ENCODE data around the gene ZNF280D.
"Not testable (repeated sequence)": the region's sequence is repeated elsewhere in the genome, so short reads cannot be mapped to it uniquely, and the experiment has no call there.

Gene ZNF280D, protein sequence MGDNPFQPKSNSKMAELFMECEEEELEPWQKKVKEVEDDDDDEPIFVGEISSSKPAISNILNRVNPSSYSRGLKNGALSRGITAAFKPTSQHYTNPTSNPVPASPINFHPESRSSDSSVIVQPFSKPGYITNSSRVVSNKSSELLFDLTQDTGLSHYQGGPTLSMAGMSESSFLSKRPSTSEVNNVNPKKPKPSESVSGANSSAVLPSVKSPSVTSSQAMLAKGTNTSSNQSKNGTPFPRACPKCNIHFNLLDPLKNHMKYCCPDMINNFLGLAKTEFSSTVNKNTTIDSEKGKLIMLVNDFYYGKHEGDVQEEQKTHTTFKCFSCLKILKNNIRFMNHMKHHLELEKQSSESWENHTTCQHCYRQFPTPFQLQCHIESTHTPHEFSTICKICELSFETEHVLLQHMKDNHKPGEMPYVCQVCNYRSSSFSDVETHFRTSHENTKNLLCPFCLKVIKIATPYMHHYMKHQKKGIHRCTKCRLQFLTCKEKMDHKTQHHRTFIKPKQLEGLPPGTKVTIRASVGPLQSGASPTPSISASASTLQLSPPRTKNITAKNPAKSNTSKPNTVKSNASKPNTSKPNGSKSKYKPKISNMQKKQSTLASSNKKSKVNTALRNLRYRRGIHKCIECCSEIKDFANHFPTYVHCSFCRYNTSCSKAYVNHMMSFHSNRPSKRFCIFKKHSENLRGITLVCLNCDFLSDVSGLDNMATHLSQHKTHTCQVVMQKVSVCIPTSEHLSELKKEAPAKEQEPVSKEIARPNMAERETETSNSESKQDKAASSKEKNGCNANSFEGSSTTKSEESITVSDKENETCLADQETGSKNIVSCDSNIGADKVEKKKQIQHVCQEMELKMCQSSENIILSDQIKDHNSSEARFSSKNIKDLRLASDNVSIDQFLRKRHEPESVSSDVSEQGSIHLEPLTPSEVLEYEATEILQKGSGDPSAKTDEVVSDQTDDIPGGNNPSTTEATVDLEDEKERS

DNA sequence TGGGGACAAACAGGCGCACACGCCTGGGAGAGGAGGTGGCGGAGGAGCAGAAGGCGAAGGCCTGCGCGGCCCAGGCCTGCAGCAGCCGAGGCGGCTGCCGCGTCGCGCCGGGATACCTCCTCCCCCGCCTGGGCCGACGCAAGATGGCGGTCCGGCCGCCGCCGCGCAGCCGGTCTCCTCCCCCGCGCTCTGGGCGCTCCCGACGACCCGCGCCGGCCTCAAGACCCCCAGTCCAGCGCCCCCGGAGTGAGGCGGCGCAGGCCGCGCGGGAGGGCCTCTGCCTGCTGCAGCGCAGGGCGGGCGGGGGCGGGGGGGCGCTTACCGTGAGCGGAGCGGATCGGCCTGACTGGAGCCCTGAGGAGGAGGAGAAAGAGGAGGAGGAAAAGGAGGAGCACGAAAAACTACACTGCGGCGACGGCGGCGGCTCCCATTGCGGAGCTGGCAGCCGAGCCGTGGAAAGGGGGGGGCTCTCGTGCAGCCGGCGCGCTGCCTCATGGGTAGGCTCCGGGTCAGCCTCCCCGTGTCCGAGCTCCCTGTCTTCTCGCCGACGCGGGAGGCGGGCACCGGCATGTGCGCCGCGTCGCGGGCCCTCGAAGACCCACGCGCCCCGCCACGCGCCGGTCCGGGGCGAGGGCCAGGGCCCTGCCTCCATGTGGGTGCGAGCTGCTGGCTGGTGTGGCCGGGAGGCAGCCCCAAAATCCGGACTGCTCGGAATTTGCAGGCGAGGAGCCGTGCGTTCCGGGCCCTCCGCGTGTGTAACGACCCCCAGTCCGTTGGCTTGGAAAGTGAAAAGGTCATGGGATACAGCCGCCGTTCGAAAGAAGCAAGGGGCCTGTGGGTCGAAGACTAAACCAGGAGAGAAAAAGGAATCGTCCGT is at the start of gene ZNF280D:
TSS of gene ZNF280D (minus strand) at position 374 of the 877 bp plus-strand sequence. CDS start 26,400 bp downstream, outside the sequence.
- peak; percentile 85 for DNase-seq

DNA sequence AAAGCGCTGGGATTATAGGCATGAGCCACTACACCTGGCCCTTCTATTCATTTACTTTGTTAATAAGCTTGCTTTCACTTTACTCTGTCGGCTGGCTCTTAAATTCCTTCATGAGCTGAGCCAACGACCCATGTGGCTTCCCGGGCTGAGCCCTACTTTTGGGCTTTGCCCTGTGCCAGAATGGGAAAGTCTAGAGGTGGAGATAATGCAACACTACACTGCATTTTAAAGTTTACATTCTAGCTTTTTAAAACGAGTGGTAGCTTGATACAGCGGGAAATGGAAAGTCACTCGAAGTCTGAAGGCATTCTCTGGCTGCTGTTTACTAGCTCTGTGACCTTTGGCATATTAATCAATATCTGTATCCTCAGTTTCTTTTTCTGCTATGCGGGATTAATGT is 49.0 kb upstream of the ZNF280D start:
- DNase-seq = no peak

DNA sequence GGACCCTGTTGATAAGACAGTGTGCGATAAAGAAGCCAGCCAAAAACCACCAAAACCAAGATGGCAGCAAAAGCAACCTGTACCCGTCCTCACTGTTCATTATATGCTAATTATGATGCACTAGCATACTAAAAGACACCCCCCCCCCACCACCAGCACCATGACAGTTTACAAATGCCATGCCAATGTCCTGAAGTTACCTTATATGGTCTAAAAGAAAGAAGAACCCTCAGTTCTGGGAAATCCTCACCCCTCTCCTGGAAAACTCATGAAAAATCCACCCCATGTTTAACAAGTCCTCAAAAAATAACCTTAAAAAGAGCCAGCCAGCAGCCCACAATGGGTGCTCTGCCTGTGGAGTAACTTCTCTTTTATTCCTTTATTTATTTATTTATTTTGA is 48.4 kb upstream of the ZNF280D start:
- DNase-seq = no peak

DNA sequence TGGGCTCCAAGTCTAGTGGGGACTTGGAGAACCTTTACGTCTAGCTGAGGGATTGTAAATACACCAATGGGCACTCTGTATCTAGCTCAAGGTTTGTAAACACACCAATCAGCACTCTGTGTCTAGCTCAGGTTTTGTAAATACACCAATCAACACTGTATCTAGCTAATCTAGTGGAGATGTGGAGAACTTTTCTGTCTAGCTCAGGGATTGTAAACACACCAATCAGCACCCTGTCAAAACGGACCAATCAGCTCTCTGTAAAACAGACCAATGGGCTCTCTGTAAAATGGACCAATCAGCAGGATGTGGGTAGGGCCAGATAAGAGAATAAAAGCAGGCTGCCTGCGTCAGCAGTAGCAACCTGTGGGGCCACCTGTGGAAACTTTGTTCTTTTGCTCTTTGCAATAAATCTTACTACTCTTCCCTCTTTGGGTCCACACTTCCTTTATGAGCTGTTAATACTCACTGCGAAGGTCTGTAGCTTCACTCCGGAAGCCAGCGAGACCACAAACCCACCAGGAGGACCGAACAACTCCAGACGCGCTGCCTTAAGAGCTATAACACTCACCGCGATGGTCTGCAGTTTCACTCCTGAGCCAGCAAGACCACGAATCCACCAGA is 46.9 kb upstream of the ZNF280D start:
- not testable (repeated sequence) for DNase-seq

DNA sequence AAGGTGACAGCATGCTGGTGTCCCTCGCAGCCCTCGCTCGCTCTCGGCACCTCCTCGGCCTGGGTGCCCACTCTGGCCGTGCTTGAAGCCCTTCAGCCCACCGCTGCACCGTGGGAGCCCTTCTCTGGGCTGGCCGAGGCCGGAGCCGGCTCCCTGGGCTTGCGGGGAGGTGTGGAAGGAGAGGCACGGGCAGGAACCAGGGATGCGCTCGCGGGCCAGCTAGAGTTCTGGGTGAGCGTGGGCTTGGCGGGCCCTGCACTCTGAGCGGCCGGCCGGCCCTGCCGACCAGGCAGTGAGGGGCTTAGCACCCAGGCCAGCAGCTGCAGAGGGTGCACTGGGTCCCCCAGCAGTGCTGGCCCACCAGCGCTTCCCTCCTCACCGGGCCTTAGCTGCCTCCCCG is 46.1 kb upstream of the ZNF280D start:
- DNase-seq = not testable (repeated sequence)

DNA sequence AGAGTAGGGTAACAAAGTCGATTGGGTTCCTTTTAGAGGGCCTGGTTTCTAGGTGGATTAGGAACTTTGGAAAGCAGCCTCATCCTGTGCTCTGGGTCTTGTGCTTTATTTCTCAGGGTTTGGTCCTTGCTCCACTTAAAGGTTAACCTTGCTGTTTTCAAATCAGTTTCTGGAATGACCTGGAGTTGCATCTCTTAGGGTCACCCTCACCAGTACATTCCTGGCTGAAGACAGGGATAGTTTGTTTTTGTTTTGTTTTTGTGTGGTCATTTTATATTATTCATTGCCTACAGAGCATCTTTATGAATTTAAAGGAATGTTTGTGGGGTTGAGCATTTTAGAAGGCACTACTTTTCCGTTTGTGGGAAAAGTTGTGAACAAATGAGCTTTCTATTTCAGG is 45.5 kb upstream of the ZNF280D start:
- no peak for DNase-seq

DNA sequence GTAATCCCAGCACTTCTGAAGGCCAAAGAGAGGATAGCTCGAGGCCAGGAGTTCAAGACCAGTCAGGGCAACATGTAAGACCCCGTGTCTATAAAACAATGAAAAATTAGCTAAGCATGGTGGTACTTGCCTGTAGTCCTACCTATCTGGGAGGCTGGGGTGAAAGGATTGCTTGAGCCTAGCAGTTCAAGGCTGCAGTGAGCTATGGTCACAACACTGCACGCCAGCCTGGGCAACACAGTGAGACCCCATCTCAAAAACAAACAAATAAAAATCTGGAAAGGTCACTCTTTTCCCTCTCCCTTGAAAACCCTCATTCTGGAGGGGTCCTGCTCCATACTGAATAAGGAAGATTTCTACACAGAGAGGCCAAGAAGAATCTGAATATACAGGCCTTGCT is 43.5 kb upstream of the ZNF280D start:
- no peak for DNase-seq

DNA sequence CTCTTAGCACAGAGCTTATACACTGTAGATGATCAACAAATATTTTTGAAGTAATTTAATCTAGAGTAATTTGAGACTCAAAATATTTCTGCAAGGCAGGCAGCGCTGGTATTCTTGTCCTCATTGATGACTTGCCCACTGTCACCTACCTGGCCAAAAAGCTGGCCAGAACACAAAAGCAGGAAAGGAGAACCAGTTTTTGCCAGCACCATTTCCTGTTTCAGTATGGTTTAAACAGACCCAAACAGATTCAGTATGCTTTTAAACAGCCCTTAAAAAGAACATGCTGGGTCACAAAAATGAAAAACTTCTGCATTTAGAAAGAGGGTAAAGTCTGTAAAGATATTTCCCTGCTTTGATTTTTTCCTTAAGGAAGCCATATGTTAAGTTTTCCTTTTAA is 42.3 kb upstream of the ZNF280D start:
- DNase-seq = no peak

DNA sequence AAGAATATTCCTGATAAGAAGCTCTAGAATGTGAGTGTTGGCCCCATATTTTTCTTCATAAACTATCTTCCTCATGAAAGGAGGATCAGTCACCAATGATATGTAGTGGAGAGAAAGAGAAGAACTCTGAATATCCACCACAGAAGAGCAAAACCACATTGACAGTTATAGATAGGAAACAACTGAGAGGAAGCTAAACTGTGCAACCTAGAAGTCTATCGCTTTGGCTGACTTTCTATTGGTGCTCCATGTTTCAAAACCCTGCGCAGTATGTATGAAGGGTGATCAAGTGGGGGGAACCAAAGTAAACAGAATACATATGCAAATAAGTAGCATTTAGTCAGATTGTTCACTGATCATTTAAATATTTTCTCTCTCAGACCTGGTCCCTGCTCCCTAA is 41.0 kb upstream of the ZNF280D start:
- no peak for DNase-seq

DNA sequence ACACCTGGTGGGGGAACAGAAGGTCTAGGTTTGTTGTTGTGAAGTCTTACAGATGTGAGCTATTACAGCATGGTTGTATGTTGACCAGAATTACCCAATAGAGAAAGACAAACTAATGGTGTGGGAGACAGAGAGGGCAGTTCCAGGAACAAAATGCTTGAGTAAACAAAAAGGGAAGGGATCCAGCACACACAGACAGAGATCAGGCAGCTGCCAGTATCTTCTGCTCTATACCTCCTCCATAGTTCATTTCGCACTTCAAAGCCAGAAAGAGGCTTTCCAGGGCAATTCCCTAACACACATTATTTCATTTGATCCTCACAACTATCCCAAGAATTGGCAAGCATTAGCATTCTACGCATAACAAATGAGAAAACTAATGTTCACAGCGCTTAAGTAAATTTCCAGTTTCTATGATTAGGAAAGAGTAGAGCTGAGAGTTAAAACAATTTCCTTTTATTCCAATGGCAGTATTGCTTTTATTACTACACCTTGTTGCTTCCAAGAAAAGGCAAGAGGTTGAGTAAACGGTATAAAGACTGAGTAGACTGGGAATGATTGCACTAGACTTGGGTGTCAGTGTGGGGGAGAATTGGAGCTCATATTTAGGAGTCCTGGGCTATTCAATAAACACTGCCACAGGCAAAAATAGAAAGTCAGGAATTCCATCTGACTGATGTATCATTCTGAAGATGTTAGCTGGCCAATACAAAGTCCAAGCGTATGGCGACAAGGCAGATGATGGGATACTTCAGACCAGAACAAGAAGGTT is 39.7 kb upstream of the ZNF280D start:
- peak; percentile 11 for DNase-seq

DNA sequence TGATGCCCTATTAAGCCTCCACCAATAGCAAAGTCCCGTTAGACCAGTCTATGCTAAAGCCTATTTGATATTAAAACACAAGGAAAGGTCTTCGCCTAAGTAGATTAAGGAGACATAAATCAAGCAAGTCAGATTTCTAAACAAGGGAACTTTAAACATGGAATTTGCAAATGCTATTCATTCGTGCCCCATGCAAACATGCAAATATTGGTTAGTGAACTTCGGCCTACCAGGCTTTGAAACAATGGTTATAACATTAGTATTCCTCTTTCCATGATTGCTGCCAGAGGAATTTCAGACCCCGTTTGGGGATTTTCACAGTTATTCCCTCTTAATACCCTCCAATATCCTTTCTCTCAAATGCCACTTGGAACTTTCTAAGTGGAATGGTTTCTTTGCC is 36.9 kb upstream of the ZNF280D start:
- DNase-seq = peak; percentile 88

DNA sequence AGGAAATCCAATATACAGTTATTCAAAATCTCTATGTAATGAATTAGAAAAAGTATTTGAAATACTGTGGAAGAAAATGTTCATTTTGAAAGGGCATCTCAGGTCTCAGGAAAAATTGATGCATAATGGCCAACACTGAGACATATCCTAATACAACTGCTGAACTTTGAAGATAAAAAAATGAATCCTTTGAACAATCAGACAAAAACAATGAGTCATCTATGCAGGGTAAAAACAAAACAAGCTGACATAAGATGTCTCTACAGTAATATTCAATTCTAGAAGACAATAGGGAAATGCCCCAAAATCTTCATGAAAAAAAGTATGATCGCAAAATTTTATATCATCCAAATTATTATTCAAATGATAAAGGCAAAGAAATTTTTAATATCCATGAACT is 34.0 kb upstream of the ZNF280D start:
- no peak for DNase-seq

DNA sequence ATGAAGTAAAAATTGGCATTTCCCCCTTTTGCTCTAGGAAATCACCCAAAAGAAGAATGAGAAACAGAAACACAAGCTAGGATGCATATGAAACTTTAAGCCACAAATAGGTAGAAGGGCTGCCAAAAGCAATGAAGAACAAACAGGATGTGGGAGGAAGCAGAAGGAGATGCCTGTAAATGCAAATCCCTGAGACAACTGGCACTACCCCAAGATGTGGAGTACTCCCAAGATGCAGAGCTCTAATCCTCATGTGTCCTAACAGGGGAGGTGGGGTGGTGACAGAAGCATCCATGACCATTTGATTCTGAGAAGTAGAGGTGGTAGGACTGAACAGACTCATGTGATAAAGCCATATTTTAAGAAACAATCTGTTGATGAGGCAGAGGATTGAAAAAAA is 31.9 kb upstream of the ZNF280D start:
- no peak for DNase-seq

DNA sequence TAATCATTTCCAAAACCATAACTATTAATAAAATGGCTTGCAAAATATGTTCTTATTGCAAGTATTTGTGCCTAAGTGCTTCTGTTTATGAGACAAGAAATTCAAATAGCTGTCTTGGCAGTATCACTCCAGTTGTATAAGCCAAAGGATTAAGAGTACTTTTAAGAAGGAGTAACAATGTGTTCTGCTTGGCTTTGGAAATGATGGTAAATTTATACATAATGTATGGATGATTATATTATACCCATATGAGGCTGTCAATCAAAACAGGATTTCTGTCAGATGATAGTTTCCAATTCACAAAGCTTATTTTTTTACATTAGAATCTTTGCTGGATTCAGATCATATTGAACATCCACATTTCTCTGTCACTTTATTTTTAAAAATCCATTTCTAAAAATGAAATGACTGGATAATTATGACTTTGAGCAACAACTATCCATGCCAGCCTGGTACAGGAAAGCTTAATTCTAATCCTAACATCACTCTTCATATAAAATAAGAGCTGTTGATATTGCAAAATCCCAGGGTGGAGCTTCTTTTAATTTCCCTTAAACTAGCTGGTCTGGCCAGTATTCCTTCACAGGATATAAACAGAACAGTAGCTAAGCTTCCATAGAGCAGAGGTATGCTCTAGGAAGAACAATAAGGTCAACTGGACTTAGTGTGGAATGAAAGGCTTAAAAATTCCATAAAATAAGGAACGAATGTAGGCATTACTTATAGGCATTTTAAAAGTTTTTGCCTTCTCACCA is 30.0 kb upstream of the ZNF280D start:
- DNase-seq = no peak

DNA sequence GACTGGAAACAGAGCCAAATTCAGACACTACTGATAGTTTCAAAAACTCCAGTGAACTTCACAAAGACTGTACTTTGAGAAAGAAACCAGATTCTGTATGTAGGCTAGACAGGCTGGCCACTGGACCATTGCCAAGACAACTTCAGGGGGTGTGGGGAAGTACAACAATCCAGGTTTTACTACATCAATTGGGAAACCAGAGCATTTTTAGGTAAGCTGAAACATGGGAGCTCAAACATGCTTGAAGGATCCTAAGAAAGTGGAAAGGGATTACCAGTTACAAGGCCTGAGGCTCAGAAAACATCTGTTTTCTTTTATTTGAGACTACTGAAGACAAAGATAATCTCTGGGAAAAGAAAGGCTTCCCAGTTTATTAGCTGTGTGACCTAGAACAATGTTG is 26.9 kb upstream of the ZNF280D start:
- DNase-seq = no peak

DNA sequence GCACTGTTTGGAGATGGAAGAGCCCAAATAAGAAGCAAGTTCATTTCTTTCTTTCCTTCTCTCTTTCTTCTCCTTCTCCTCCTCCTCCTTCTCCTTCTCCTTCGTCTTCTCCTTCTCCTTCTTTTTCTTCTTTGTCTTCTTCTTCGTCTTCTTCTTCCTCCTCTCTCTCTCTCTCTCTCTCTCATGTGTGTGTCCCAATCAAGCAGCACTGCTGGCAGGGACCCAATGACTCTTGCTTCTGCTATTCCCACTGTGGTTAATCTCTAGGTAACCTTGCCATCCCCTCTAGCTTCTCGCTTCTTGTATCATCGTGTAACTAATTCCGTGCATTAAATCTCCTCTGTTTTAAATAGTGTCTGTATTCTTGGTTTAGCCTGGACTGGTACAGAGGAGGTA is 26.1 kb upstream of the ZNF280D start:
- DNase-seq = no peak

DNA sequence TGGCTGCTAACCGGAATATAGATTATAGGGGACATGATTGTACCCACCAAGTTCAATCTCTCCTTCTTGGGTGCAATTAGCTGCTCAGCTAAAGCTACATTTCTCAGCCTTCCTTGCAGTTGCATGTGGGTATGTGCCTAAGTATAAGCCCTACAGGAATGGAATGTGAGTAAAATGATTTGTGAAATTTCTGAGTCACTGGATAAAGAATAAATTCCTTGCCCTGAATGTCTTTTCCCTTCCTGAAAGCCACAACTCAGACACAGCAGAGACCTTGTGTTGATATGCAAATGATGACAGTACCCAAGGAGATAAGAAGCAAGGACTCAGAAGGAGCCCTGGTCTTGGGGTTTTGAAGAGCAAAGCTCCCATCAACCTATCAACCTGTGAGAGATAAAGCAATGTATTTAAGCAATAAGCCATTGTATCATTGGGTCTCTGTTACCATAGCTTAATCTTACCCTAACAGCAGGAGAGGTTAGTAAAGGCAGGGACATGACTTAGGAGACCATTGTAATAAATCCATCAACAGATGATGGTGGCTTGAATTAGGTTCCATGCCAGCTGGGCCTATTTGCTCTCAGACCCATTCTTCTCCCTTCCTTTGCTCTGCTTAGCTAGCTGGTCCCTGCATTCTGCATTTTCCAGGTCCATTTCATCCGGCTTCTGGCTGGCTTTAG is 25.6 kb upstream of the ZNF280D start:
- no peak for DNase-seq

DNA sequence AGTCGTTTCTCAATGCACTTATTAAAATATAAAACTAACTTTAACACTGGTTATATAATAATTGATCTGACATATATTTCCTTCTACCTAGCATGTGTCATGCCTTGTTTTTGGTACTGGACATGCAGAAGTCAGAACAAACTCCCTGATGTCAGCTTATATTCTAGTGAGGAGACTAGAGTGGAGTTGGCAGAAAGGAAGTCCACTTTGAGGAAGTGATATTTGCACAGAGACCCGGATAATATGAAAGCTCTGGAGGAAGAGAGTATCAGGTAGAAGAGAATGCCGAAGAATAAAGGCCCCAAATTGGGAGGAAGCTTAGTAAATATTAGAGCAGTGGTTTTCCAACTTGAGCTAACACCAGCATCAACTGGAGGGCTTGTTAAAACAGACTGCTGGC is 24.6 kb upstream of the ZNF280D start:
- no peak for DNase-seq

DNA sequence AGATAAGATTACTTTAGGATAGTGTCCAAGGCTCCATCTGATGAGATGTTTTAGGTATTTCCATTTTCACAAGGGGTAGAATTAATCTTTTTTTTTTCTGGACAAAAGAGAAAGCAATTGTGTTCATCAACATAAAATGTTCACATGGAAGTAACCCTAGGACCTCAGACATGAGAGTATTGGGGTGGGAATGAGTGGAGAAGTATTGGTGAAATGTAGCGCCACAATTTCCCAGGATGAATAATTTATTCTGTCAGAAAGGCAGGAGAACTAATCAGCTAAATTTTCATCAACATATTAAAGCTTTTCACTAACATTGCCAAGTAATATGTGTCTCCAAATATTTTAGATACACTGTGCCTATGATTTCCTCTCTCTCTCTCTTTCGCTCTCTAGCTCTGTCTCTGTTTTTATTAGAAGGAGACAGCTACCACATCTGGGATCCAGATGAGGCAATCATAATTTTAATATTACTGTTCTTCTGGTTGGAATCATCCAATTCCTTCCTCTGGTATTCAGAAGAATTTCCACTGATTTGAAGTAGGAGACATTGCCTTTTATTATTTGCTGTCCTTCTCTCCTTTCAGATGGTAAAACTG is 21.6 kb upstream of the ZNF280D start:
- no peak for DNase-seq

DNA sequence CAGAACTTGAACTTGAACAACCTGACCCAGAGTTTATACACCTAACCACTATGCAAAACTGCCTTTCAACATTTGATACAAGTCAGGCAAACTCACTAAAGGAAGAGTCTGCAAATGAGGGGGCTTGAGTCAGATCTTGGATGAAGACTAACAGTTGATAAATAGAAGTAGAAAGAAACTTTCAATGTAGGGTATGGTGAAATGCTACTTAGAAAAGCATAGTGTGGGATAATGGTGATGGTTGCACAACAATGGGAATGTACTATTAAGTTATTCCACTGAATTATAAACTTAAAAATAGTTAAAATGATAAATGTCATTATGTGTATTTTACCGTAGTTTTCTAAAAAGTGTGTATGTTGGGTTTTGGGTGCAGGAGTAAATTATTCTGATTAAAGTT is 19.7 kb upstream of the ZNF280D start:
- DNase-seq = no peak
